Measurements from ENCODE around the gene AMFR. TPM values are rescaled to one million over a fixed set of nuclear protein-coding genes. Genes with fewer than 3 reads are reported as not detected.

The AMFR gene
- total and polyA plus RNA-seq, 3 donors from 2014 or later: 258 to 337 (median 287) TPM

DNA sequence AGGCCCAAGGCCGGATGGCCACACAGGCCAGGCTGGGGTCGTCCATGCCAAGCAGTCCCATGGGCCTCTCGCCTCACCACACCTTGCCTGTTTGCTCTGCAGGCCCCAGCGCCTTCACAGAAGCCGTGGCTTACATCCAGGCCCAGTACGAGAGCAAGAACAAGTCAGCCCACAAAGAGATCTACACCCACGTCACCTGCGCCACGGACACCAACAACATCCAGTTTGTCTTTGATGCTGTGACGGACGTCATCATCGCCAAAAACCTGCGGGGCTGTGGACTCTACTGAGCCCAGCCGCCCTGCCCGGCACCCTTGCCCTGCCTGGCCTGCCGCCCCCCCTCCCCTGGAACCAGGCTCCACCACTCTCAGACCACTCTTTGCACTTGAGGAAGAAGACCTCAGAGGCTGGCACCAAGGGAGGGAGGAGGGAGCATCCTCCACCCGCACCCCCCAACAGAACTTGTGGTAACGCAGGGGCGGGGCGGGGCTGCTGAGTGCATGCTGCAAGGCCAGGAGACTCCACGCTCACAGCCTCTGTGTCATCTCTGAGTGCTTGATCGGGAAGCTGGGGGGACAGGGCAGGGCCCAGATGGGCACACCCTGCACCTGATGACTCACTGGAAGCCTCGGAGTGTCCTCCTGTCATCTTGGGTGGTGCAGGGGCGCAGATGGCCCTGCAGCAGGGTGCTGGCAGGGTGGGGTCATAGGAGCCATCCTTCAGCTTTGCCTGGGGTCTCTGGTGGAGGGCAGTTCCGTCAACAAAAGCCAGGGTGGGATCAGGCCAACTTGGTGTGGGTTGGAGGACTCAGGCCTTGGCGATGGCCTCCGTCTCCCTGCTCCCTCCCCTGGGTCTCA, 81.5 kb downstream of the AMFR start:
- no peak overlapping the region for H3K27ac ChIP-seq
- no peak for DNase-seq
- H3K27me3 ChIP-seq: no peaks in the 10 kb centered on the region
- H3K4me3 ChIP-seq: no peak overlapping the region
- no peaks in the 10 kb centered on the region for H3K4me1 ChIP-seq
- no peak for TF ChIP-seq POLR2A (IDR thresholded peaks at IDR 0.05)
- TF ChIP-seq, protein P1, sequence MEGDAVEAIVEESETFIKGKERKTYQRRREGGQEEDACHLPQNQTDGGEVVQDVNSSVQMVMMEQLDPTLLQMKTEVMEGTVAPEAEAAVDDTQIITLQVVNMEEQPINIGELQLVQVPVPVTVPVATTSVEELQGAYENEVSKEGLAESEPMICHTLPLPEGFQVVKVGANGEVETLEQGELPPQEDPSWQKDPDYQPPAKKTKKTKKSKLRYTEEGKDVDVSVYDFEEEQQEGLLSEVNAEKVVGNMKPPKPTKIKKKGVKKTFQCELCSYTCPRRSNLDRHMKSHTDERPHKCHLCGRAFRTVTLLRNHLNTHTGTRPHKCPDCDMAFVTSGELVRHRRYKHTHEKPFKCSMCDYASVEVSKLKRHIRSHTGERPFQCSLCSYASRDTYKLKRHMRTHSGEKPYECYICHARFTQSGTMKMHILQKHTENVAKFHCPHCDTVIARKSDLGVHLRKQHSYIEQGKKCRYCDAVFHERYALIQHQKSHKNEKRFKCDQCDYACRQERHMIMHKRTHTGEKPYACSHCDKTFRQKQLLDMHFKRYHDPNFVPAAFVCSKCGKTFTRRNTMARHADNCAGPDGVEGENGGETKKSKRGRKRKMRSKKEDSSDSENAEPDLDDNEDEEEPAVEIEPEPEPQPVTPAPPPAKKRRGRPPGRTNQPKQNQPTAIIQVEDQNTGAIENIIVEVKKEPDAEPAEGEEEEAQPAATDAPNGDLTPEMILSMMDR (IDR thresholded peaks at IDR 0.05): no peak
- intact Hi-C loops (cut with DNase I; ENCODE audit: low total_unique reads): no loop called here
- no peaks in the 10 kb centered on the region for H3K9me3 ChIP-seq
- H3K36me3 ChIP-seq (ENCODE audit: low read depth, missing control alignments): no peaks in the 10 kb centered on the region
- WGBS, 2 donors: 84 to 86% methylated on average over 4 to 27 of the region's 27 CpGs

DNA sequence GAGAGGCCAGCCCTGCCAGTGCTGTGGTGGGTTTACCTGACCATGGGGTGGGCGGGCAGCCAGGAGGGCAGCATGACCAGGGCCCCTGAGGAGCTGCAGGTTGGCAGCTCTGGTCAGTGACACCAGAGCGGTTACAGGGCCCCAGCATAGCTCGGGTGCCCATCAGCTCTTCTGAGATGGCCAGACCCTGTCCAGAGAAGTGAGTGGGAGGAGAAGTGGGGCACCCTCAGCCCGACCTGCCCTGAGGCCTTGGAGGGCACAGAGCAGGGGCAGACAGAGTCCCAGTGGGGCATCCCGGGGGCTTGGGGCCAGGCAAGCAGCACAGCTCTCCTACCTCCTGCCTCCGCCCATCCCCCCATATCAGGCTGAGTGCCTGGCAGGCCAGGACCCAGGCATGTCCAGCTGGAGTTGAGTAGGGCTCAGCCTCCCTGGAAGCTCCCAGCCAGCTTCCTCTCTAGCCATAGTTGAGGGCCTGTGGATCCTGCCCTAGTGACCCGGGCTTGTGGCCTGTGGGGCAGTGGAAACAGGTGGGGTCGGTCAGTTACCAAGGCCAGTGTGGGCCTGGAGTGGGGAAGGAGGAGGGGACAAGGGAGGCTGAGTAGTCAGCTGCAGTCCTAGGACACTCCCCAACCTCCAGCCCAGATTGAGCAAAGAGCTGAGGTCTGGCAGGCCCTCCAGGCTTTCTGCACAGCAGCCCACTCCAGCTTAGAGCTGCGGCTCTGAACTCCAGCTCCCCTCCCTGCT, 83.5 kb downstream of the AMFR start:
- no peak for DNase-seq
- no peaks in the 10 kb centered on the region for H3K9me3 ChIP-seq
- no peak overlapping the region for H3K27ac ChIP-seq
- no peaks in the 10 kb centered on the region for H3K27me3 ChIP-seq
- H3K36me3 ChIP-seq (ENCODE audit: low read depth, missing control alignments): no peaks in the 10 kb centered on the region
- intact Hi-C loops (cut with DNase I; ENCODE audit: low total_unique reads): no loop called here
- TF ChIP-seq, protein P1 (IDR thresholded peaks at IDR 0.05): no peak
- no peak for TF ChIP-seq POLR2A (IDR thresholded peaks at IDR 0.05)
- WGBS, 2 donors: 71 to 77% methylated on average over 3 to 9 of the region's 9 CpGs
- no peaks in the 10 kb centered on the region for H3K4me1 ChIP-seq
- H3K4me3 ChIP-seq: no peak overlapping the region

DNA sequence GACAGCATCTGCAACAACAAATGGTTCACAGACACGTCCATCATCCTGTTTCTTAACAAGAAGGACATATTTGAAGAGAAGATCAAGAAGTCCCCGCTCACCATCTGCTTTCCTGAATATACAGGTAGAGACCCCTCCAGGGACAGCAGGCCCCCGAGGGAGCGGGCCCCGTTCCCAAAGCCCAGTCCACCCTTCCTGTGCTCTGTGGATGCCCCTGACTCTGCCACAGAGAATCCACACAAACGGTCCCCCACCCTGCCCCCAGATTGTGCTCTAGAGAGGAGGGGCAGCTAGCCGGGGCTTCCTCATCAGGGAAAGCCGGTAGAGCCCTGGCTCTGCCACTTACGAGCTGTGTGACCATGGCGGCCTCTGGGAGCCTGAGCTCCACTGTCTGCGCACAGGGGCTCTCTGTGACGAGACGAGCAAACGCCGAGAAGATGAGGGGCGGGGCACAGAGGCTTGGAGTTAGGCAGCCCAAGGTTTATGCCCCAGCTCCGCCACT, 84.4 kb downstream of the AMFR start:
- H3K27ac ChIP-seq: no peak overlapping the region
- H3K9me3 ChIP-seq: no peaks in the 10 kb centered on the region
- no peaks in the 10 kb centered on the region for H3K36me3 ChIP-seq (ENCODE audit: low read depth, missing control alignments)
- WGBS, 2 donors: 77 to 89% methylated on average over 6 to 17 of the region's 17 CpGs
- H3K27me3 ChIP-seq: no peaks in the 10 kb centered on the region
- no peaks in the 10 kb centered on the region for H3K4me1 ChIP-seq
- TF ChIP-seq, protein P1 (IDR thresholded peaks at IDR 0.05): no peak
- TF ChIP-seq POLR2A (IDR thresholded peaks at IDR 0.05): no peak
- DNase-seq: no peak
- intact Hi-C loops (cut with DNase I; ENCODE audit: low total_unique reads): no loop called here
- H3K4me3 ChIP-seq: no peak overlapping the region

DNA sequence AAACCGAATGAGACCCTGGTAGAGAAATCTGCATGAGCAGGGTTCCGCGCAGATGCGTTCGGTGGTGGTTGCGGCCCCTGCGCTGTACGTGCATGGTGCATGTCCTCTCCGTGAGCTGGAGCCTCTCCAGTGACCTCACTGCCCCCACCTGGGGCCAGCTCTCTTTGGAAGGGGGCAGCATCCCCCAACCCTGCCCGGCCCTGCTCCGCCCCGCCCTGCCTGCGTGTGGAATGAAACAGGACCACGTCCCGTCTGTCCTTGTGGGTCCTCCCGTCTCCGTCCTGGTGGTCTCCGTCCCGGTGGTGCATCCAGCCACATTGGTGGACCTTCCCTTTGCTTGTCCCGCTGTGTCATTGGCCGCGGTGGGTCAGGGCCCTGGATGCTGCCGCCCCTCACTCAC, 84.9 kb downstream of the AMFR start:
- 93 to 94% methylated on average over 23 of the region's 23 CpGs for WGBS, 2 donors
- no peaks in the 10 kb centered on the region for H3K27me3 ChIP-seq
- TF ChIP-seq, protein P1 (IDR thresholded peaks at IDR 0.05): no peak
- no peak for TF ChIP-seq POLR2A (IDR thresholded peaks at IDR 0.05)
- no peak overlapping the region for H3K4me3 ChIP-seq
- H3K9me3 ChIP-seq: no peaks in the 10 kb centered on the region
- intact Hi-C loops (cut with DNase I; ENCODE audit: low total_unique reads): no loop called here
- no peak overlapping the region for H3K27ac ChIP-seq
- no peaks in the 10 kb centered on the region for H3K36me3 ChIP-seq (ENCODE audit: low read depth, missing control alignments)
- H3K4me1 ChIP-seq: no peaks in the 10 kb centered on the region
- DNase-seq: no peak

Data from testis (tissue), 3 donors.